SK-N-SH (cell line): ENCODE measurements around the gene CCDC6. TPM values are rescaled to one million over a fixed set of nuclear protein-coding genes. Genes with fewer than 3 reads are reported as not detected.

Experiments used
- CTCF ChIA-PET: fragments of 300-600, 350-600 bp; formaldehyde crosslinking; extraction: SDS; loops from one replicate; lab custom pipeline; 2021; lab: Yijun Ruan, JAX
- POLR2A ChIA-PET: fragments of 350-600 bp; sonication (Branson Sonifier 250); formaldehyde crosslinking; extraction: SDS; loops from one replicate; lab custom pipeline; 2020; ENCODE audit warnings: antibody characterized with exemption, inconsistent platforms; lab: Yijun Ruan, JAX
- DNase-seq: peaks from one replicate; pipeline ENCODE4 v3.0.0; 2012
- H2AFZ ChIP-seq: fragments of 200-600 bp; sonication (generic); 2 replicates; pipeline ENCODE4 v1.8.1; 2016; ENCODE audit warnings: antibody characterized with exemption, mild to moderate bottlenecking, low read depth
- H3F3A ChIP-seq: fragments of 200-600 bp; sonication (generic); replicated peaks from 2 replicates; pipeline ENCODE3; 2016; ENCODE audit warnings: antibody characterized with exemption, mild to moderate bottlenecking; ENCODE audit not compliant: insufficient read depth
- H3K27ac ChIP-seq, 2 experiments: fragments of 200-500 bp in 1 of 2; fragments of 200-600 bp in 1 of 2; sonication (Bioruptor generic) in 1 of 2; sonication (generic), shearing (Covaris generic) in 1 of 2; 2 replicates each; pipeline versions ENCODE4 v1.5.1 to v1.6.1; 2014 to 2016; ENCODE audit warnings: low read depth in 2 of 2, inconsistent platforms in 1 of 2, low read length in 1 of 2, mild to moderate bottlenecking in 1 of 2, mixed read lengths in 1 of 2
- H3K27me3 ChIP-seq: fragments of 200-600 bp; sonication (generic), shearing (Covaris generic); 2 replicates; pipeline ENCODE4 v1.6.1; 2016; ENCODE audit warnings: mixed run types; ENCODE audit not compliant: insufficient read depth
- H3K36me3 ChIP-seq, 2 experiments: fragments of 200-500 bp in 1 of 2; fragments of 200-600 bp in 1 of 2; sonication (Bioruptor generic) in 1 of 2; sonication (generic) in 1 of 2; replicated peaks in 1 of 2; 2 replicates each; pipeline versions ENCODE3 to v1.5.1; 2014 to 2016; ENCODE audit warnings: low read length in 1 of 2, mild to moderate bottlenecking in 1 of 2; ENCODE audit not compliant: insufficient read depth in 2 of 2, control insufficient read depth in 1 of 2
- H3K4me1 ChIP-seq, 2 experiments: fragments of 200-500 bp in 1 of 2; fragments of 200-600 bp in 1 of 2; sonication (Bioruptor generic) in 1 of 2; sonication (generic), shearing (Covaris generic) in 1 of 2; 2 replicates each; pipeline versions ENCODE4 v1.5.1 to v1.6.1; 2014 to 2016; ENCODE audit warnings: low read depth in 1 of 2, low read length in 1 of 2, mixed run types in 1 of 2; ENCODE audit not compliant: insufficient read depth in 2 of 2, control insufficient read depth in 1 of 2
- H3K4me2 ChIP-seq: fragments of 200-600 bp; sonication (generic), shearing (Covaris generic); 2 replicates; pipeline ENCODE4 v1.6.1; 2017; ENCODE audit warnings: mixed run types
- H3K4me3 ChIP-seq, 2 experiments: fragments of 200-500 bp in 1 of 2; fragments of 200-600 bp in 1 of 2; sonication (Bioruptor generic) in 1 of 2; sonication (generic), shearing (Covaris generic) in 1 of 2; 2 replicates each; pipeline versions ENCODE4 v1.5.1 to v1.8.1; 2014 to 2016; ENCODE audit warnings: low read depth in 2 of 2, inconsistent platforms in 1 of 2, low read length in 1 of 2, mild to moderate bottlenecking in 1 of 2, mixed read lengths in 1 of 2, moderate library complexity in 1 of 2
- H3K79me2 ChIP-seq: fragments of 200-600 bp; sonication (generic); 2 replicates; pipeline ENCODE4 v1.8.1; 2017; ENCODE audit warnings: mild to moderate bottlenecking; ENCODE audit not compliant: insufficient read depth
- H3K9ac ChIP-seq: fragments of 200-600 bp; sonication (generic); 2 replicates; pipeline ENCODE4 v1.6.1; 2017; ENCODE audit warnings: mixed run types
- H3K9me2 ChIP-seq: fragments of 200-600 bp; sonication (generic); 2 replicates; pipeline ENCODE4 v1.6.1; 2017; ENCODE audit warnings: mixed run types
- H3K9me3 ChIP-seq: fragments of 200-600 bp; sonication (generic); 2 replicates; pipeline ENCODE4 v1.6.1; 2017; ENCODE audit warnings: mixed run types, mild to moderate bottlenecking, moderate library complexity
- H4K20me1 ChIP-seq: fragments of 200-600 bp; sonication (generic); 2 replicates; pipeline ENCODE4 v1.6.1; 2017; ENCODE audit warnings: mild to moderate bottlenecking, mixed run types; ENCODE audit not compliant: insufficient read depth
- ELF1 ChIP-seq: IDR thresholded peaks from 2 replicates; pipeline ENCODE4 v1.4.0; 2012
- EP300 ChIP-seq, 2 experiments: IDR thresholded peaks; 2 replicates each; pipeline versions ENCODE4 v1.4.0 to v1.6.1; 2012; ENCODE audit warnings: borderline replicate concordance in 1 of 2, low read depth in 1 of 2, low read length in 1 of 2
- FOXM1 ChIP-seq: IDR thresholded peaks from 2 replicates; pipeline ENCODE4 v1.4.0; 2012; ENCODE audit warnings: low read depth, mild to moderate bottlenecking
- MAX ChIP-seq: IDR thresholded peaks from 2 replicates; pipeline ENCODE4 v1.4.0; 2012; ENCODE audit warnings: low read depth
- MEF2A ChIP-seq: IDR thresholded peaks from 2 replicates; pipeline ENCODE4 v1.4.0; 2012; ENCODE audit warnings: low read depth, borderline replicate concordance
- NRF1 ChIP-seq: IDR thresholded peaks from 2 replicates; pipeline ENCODE4 v1.6.1; 2012; ENCODE audit warnings: low read depth, mild to moderate bottlenecking, low read length
- POLR2AphosphoS5 ChIP-seq: IDR thresholded peaks from 2 replicates; pipeline ENCODE4 v1.6.1; 2012; ENCODE audit warnings: low read depth, low read length
- RAD21 ChIP-seq: IDR thresholded peaks from 2 replicates; pipeline ENCODE4 v1.6.1; 2012; ENCODE audit warnings: mild to moderate bottlenecking, low read length
- RCOR1 ChIP-seq: fragments of 150-350 bp; IDR thresholded peaks from 2 replicates; pipeline ENCODE4 v1.6.1; 2017; ENCODE audit warnings: antibody characterized with exemption, low read length
- REST ChIP-seq: IDR thresholded peaks from 2 replicates; pipeline ENCODE4 v1.6.1; 2012; ENCODE audit warnings: mild to moderate bottlenecking, low read depth, low read length, moderate library complexity
- RFX5 ChIP-seq: IDR thresholded peaks from 2 replicates; pipeline ENCODE4 v1.6.1; 2012; ENCODE audit warnings: mild to moderate bottlenecking, improper control_type of control experiment, low read length
- SMC3 ChIP-seq: IDR thresholded peaks from 2 replicates; pipeline ENCODE4 v1.6.1; 2012; ENCODE audit warnings: low read depth, low read length, improper control_type of control experiment
- TAF1 ChIP-seq: IDR thresholded peaks from 2 replicates; pipeline ENCODE4 v1.6.1; 2012; ENCODE audit warnings: low read depth, mild to moderate bottlenecking, low read length, moderate library complexity, borderline replicate concordance
- USF1 ChIP-seq: IDR thresholded peaks from 2 replicates; pipeline ENCODE4 v1.4.0; 2012; ENCODE audit warnings: low read depth, borderline replicate concordance
- USF2 ChIP-seq: fragments of 150-350 bp; IDR thresholded peaks from 2 replicates; pipeline ENCODE4 v1.6.1; 2017; ENCODE audit warnings: antibody characterized with exemption, low read length, low read depth, borderline replicate concordance
- WGBS: methylation state at CpG from one replicate; pipeline ENCODE4 v1.1.6; 2017; ENCODE audit warnings: low lambda C conversion rate; 5-methylcytosine and 5-hydroxymethylcytosine counted together
- polyA plus RNA-seq, 3 experiments: library from polyadenylated mRNA; depleted of rRNA; stranded (reverse); fragments of >200 nt; gene quantifications; 2 replicates each; pipeline ENCODE4 v1.2.3, GENCODE V29; 2012

CCDC6 gene
- polyA plus RNA-seq, 1 of the 3 experiments (the other 2 are of a cell fraction) = 10.8 TPM

- H3K9me2 ChIP-seq = no peaks in the 10 kb centered on the region
- no peaks in the 10 kb centered on the region for H3K36me3 ChIP-seq
- ChIA-PET CTCF (no interaction called here), POLR2A (no interaction called here)
- no peaks in the 10 kb centered on the region for H3K27me3 ChIP-seq
- peaks cover 18% of the 10 kb centered on the region; the same call in 1 of the 2 replicates for H4K20me1 ChIP-seq
- WGBS = 95% methylated on average over 2 of the region's 2 CpGs
- no peak overlapping the region for H3K27ac ChIP-seq
- TF ChIP-seq USF1 (no peak), REST (no peak), USF2 (no peak), RAD21 (no peak), MEF2A (no peak), RCOR1 (no peak), TAF1 (no peak), EP300 (IDR thresholded peaks at IDR 0.05; ENCODE audit: borderline replicate concordance in 1 of 2, low read depth in 1 of 2, low read length in 1 of 2) (no peak), POLR2AphosphoS5 (no peak), MAX (no peak)
- H3F3A ChIP-seq = peaks cover 18% of the 10 kb centered on the region
- H3K9ac ChIP-seq = no peak overlapping the region
- H3K9me3 ChIP-seq = no peaks in the 10 kb centered on the region
- H3K4me3 ChIP-seq = no peak overlapping the region
- no peak overlapping the region for H3K4me2 ChIP-seq
- DNase-seq = no peak
- peaks cover 2 to 12% of the 10 kb centered on the region in 2 experiments; a peak in 3 of 4 replicates for H3K4me1 ChIP-seq
- peaks cover 71% of the 10 kb centered on the region for H3K79me2 ChIP-seq
- H2AFZ ChIP-seq = no peak overlapping the region
Observed at GRCh38 chr10:59878915-59879314, 27.4 kb downstream of the CCDC6 start.

- CTCF ChIA-PET = no interaction called here
- H3K27ac ChIP-seq = peak overlapping the region in 1 of 2 experiments; percentile 62; a peak in 1 of 4 replicates
Observed at GRCh38 chr10:59878289-59878688, 28.1 kb downstream of the CCDC6 start.

More at GRCh38 chr10:59878289-59878688, 28.1 kb downstream of the CCDC6 start:
- WGBS = 95% methylated on average over 2 of the region's 2 CpGs
- no peak for TF ChIP-seq SMC3
- TF ChIP-seq POLR2AphosphoS5 = no peak
- TF ChIP-seq MAX = no peak
- TF ChIP-seq FOXM1 = no peak
- no peak for TF ChIP-seq ELF1
- TF ChIP-seq RFX5 = no peak
- TF ChIP-seq USF1 = no peak
- TF ChIP-seq NRF1 = no peak
- Histone ChIP-seq H3K9me2 (no peaks in the 10 kb centered on the region), H3K27me3 (no peaks in the 10 kb centered on the region), H3K9ac (no peak overlapping the region), H3F3A (peaks cover 18% of the 10 kb centered on the region), H4K20me1 (peaks cover 18% of the 10 kb centered on the region; the same call in 1 of the 2 replicates), H3K4me2 (no peak overlapping the region), H3K4me3 (no peak overlapping the region), H2AFZ (no peak overlapping the region), H3K36me3 (no peaks in the 10 kb centered on the region), H3K9me3 (no peaks in the 10 kb centered on the region), H3K79me2 (peaks cover 74% of the 10 kb centered on the region), H3K4me1 (peaks cover 3 to 12% of the 10 kb centered on the region in 2 experiments; a peak in 3 of 4 replicates)
- POLR2A ChIA-PET = no interaction called here
- no peak for DNase-seq
